OCI-LY1 (cell line): ENCODE measurements around the gene FUT1.

Source experiments
- EZH2 ChIP-seq: fragments of 200-600 bp; sonication (generic), shearing (Covaris generic); IDR thresholded peaks from 2 replicates; pipeline ENCODE4 v1.8.0; 2017; ENCODE audit warnings: borderline replicate concordance, mixed run types, mild to moderate bottlenecking, antibody characterized with exemption, low read length, moderate library complexity, mixed read lengths
- TF ChIP-seq, protein P1 (sequence below): fragments of 200-600 bp; sonication (generic), shearing (Covaris generic); IDR thresholded peaks from 2 replicates; pipeline ENCODE4 v1.5.1; 2017; ENCODE audit warnings: mild to moderate bottlenecking, antibody characterized with exemption, low read length, moderate library complexity, mixed read lengths

DNA sequence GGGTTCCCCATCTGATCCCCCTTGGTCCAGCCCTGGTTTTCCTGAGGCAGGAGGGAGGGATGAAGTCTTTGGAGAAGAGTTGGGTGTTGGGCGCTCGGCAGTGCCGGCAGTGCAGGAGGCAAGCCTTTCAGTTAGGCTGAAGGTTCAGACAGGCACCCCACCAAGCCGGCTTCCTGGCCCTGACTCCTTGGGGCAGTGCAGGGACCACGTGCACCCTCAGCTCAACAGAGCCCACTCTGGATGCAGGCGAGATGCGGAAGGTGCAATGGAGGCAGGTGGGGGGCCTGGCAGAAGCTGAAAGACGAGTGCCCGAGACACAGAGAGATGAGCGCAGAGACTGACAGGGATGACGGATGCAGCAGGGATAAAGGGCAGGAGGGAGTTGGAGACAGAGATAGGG lies 44.0 kb downstream of the FUT1 start:
- TF ChIP-seq, protein P1, sequence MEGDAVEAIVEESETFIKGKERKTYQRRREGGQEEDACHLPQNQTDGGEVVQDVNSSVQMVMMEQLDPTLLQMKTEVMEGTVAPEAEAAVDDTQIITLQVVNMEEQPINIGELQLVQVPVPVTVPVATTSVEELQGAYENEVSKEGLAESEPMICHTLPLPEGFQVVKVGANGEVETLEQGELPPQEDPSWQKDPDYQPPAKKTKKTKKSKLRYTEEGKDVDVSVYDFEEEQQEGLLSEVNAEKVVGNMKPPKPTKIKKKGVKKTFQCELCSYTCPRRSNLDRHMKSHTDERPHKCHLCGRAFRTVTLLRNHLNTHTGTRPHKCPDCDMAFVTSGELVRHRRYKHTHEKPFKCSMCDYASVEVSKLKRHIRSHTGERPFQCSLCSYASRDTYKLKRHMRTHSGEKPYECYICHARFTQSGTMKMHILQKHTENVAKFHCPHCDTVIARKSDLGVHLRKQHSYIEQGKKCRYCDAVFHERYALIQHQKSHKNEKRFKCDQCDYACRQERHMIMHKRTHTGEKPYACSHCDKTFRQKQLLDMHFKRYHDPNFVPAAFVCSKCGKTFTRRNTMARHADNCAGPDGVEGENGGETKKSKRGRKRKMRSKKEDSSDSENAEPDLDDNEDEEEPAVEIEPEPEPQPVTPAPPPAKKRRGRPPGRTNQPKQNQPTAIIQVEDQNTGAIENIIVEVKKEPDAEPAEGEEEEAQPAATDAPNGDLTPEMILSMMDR, result no peak
- no peak for TF ChIP-seq EZH2
